Esophagus muscularis mucosa (tissue), 4 donors: ENCODE results near the gene C4orf50. TPM values are rescaled to one million over a fixed set of nuclear protein-coding genes. Genes with fewer than 3 reads are reported as not detected.

ENCODE experiments used
- DNase-seq: peaks from one replicate; pipeline ENCODE4 v3.0.0-alpha.2; 2017; ENCODE audit errors: extremely low spot score
- H3K27ac ChIP-seq, 4 donors: fragments of 200-600 bp; sonication (generic); replicated peaks in 1 of 4; 1 replicate in 3 of 4; 2 replicates in 1 of 4; pipeline ENCODE4 v1.5.1; 2016 to 2019; ENCODE audit warnings: mild to moderate bottlenecking in 1 of 4
- H3K27me3 ChIP-seq, 4 donors: fragments of 200-600 bp; sonication (generic); one replicate each; pipeline versions ENCODE4 v1.5.1 to v1.6.0; 2016 to 2019
- H3K36me3 ChIP-seq, 4 donors: fragments of 200-600 bp; sonication (generic); one replicate each; pipeline ENCODE4 v1.5.1; 2016 to 2019
- H3K4me1 ChIP-seq, 4 donors: fragments of 200-600 bp; sonication (generic); one replicate each; pipeline ENCODE4 v1.5.1; 2016 to 2019
- H3K4me3 ChIP-seq, 4 donors: fragments of 200-600 bp; sonication (generic); 1 replicate in 2 of 4; 2 replicates in 2 of 4; pipeline ENCODE4 v1.5.1; 2016 to 2019; ENCODE audit warnings: mild to moderate bottlenecking in 4 of 4, moderate library complexity in 1 of 4
- H3K9me3 ChIP-seq, 4 donors: fragments of 200-600 bp; sonication (generic); 1 replicate in 3 of 4; 2 replicates in 1 of 4; pipeline ENCODE4 v1.5.1; 2016 to 2019
- EP300 ChIP-seq: sonication (generic); formaldehyde crosslinking; IDR thresholded peaks from one replicate; pipeline ENCODE4 v1.6.1; 2017; ENCODE audit warnings: antibody characterized with exemption
- POLR2A ChIP-seq: fragments of 450-650 bp; IDR thresholded peaks from one replicate; pipeline ENCODE4 v1.6.1; 2017; ENCODE audit warnings: antibody characterized with exemption, moderate library complexity, mild to moderate bottlenecking, low read depth
- POLR2AphosphoS5 ChIP-seq, 2 donors: sonication (generic); formaldehyde crosslinking; IDR thresholded peaks; one replicate each; pipeline ENCODE4 v1.6.1; 2017; ENCODE audit warnings: antibody characterized with exemption in 2 of 2
- whole genome bisulfite sequencing: methylation state at CpG from one replicate; pipeline ENCODE4 v1.1.5; 2018; 5-methylcytosine and 5-hydroxymethylcytosine counted together
- intact Hi-C: fragments of 100-400 bp; cut with DNase I; formaldehyde crosslinking; loops from one replicate; pipeline ENCODE4 v1.15.1; 2023
- total RNA-seq, 4 donors: library from RNA; depleted of rRNA; stranded (reverse); fragments of >200 nt; gene quantifications; one replicate each; pipeline versions ENCODE4 v1.1.0 to v1.2.1, GENCODE V29; 2016
- TF ChIP-seq, protein P1 (sequence below), 3 experiments: fragments of 200-600 bp in 2 of 3; fragments of 450-650 bp in 1 of 3; sonication (generic) in 2 of 3; IDR thresholded peaks; one replicate each; pipeline ENCODE4 v1.5.1; 2017 to 2019; ENCODE audit warnings: antibody characterized with exemption in 3 of 3, mild to moderate bottlenecking in 2 of 3, moderate library complexity in 1 of 3

The C4orf50 gene
- total RNA-seq, 4 donors from 2014 or later = 0.11 to 0.42 (median 0.26) TPM

DNA sequence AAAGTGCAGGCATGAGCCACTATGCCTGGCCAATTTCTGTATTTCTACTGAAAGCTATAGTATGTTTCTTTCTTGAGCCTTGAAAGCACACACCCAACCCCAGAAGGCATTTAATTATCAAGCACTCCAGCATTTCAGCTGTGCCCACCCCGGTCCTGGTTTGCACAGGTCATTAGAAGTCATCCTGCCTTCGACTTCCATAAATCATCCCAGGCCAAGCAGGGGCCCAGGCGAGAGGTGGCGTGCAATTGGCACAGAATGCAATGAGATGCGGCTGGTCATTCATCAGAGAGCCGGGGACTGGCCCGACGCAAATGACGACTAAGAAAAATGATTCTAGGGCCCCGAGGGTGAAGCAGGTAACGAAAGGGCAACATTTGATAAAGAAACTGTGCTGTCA lies 100.6 kb downstream of the C4orf50 start:
- H3K4me3 ChIP-seq = no peak overlapping the region
- H3K27ac ChIP-seq = no peak overlapping the region
- TF ChIP-seq POLR2AphosphoS5 (IDR thresholded peaks at IDR 0.05) (no peak), POLR2A (no peak), EP300 (no peak)
- TF ChIP-seq, protein P1, sequence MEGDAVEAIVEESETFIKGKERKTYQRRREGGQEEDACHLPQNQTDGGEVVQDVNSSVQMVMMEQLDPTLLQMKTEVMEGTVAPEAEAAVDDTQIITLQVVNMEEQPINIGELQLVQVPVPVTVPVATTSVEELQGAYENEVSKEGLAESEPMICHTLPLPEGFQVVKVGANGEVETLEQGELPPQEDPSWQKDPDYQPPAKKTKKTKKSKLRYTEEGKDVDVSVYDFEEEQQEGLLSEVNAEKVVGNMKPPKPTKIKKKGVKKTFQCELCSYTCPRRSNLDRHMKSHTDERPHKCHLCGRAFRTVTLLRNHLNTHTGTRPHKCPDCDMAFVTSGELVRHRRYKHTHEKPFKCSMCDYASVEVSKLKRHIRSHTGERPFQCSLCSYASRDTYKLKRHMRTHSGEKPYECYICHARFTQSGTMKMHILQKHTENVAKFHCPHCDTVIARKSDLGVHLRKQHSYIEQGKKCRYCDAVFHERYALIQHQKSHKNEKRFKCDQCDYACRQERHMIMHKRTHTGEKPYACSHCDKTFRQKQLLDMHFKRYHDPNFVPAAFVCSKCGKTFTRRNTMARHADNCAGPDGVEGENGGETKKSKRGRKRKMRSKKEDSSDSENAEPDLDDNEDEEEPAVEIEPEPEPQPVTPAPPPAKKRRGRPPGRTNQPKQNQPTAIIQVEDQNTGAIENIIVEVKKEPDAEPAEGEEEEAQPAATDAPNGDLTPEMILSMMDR (IDR thresholded peaks at IDR 0.05) = no peak
- H3K9me3 ChIP-seq = peaks cover 0 to 4% (median under 1%) of the 10 kb centered on the region in 4 donors
- H3K36me3 ChIP-seq = no peaks in the 10 kb centered on the region
- peaks cover 0 to 60% (median 0%) of the 10 kb centered on the region in 4 donors for H3K27me3 ChIP-seq
- 45% methylated on average over 10 of the region's 11 CpGs for WGBS
- no peak for DNase-seq
- intact Hi-C loops = no loop called here
- no peaks in the 10 kb centered on the region for H3K4me1 ChIP-seq

DNA sequence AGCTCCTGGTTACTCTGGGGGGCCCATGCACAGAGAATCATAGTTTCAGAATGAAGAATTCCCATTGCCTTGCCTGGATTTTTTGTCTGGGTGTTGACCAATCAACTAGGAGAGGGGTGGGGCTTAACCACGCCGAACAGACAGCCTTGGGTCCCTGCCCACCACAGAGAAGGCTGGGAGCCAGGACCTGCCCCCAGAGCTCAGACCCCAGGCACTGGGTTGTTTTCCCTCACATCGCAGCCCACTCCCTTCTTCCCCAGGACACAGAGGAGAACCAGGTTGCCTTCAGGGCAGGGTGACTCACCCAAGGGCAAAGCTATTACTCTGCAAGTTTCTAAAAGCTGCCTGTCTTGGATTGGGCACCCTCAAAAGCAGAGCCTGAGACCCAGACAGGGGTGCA lies 102.0 kb downstream of the C4orf50 start:
- no peak for DNase-seq
- TF ChIP-seq, protein P1 (IDR thresholded peaks at IDR 0.05) = no peak
- TF ChIP-seq POLR2A = no peak
- TF ChIP-seq EP300 = no peak
- TF ChIP-seq POLR2AphosphoS5 (IDR thresholded peaks at IDR 0.05) = no peak
- no peak overlapping the region for H3K27ac ChIP-seq
- no peaks in the 10 kb centered on the region for H3K36me3 ChIP-seq
- H3K4me3 ChIP-seq = no peak overlapping the region
- peaks cover 0 to 4% (median 2%) of the 10 kb centered on the region in 4 donors for H3K9me3 ChIP-seq
- intact Hi-C loops = no loop called here
- H3K27me3 ChIP-seq = peaks cover 0 to 49% (median 0%) of the 10 kb centered on the region in 4 donors
- WGBS = 50% methylated on average over 1 of the region's 3 CpGs
- H3K4me1 ChIP-seq = no peaks in the 10 kb centered on the region

DNA sequence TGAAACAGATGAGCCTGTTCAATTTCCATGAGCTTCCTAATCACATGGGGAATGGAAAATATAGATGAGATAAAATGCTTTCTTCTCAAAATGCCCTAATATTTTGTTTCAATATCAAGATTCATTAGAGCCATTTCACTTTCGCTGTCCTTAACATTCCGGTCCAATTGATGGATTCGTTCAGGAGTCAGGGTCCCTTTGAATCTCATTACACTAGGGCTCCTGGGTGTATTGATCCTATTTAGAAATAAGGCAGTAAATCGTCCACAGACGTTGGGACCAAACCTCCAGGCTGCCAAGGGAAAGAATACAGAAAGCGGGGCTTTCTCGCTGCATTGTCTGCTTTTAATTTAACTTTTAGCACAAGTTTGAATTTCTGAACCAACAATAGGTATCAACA lies 104.8 kb downstream of the C4orf50 start:
- H3K36me3 ChIP-seq = no peaks in the 10 kb centered on the region
- H3K4me3 ChIP-seq = no peak overlapping the region
- H3K27ac ChIP-seq = no peak overlapping the region
- H3K27me3 ChIP-seq = peaks cover 0 to 27% (median 0%) of the 10 kb centered on the region in 4 donors
- no peaks in the 10 kb centered on the region for H3K4me1 ChIP-seq
- DNase-seq = no peak
- peaks cover 0 to 14% (median 9%) of the 10 kb centered on the region in 4 donors for H3K9me3 ChIP-seq
- intact Hi-C loops = no loop called here
- 86% methylated on average over 7 of the region's 7 CpGs for WGBS
- TF ChIP-seq, protein P1 (IDR thresholded peaks at IDR 0.05) = no peak
- no peak for TF ChIP-seq POLR2A
- no peak for TF ChIP-seq POLR2AphosphoS5 (IDR thresholded peaks at IDR 0.05)
- TF ChIP-seq EP300 = no peak

DNA sequence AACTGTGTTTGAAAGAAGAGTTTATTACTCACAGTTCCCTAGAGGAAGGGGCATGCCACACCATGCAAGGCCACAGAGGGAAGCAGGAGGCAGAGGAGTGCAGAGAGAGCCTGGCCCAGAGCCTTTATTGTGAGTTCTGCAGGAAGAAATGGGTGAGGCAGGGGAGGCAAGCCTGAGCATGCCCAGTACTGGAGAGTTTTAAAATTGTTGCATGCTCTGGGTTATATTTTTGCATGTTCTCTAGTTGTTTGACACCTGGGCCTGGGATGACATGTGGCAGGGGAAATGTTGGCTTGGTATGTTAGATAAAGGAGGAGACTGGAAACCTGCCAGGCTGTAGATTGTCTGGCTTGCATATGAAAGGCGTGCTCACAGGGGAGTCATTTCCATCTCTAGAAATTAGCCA lies 105.6 kb downstream of the C4orf50 start:
- Histone ChIP-seq H3K27me3 (peaks cover 0 to 24% (median 0%) of the 10 kb centered on the region in 4 donors), H3K4me1 (no peaks in the 10 kb centered on the region), H3K36me3 (no peaks in the 10 kb centered on the region), H3K9me3 (peaks cover 0 to 22% (median 15%) of the 10 kb centered on the region in 4 donors), H3K4me3 (no peak overlapping the region), H3K27ac (no peak overlapping the region)
- TF ChIP-seq, protein P1 (IDR thresholded peaks at IDR 0.05) = no peak
- no peak for TF ChIP-seq EP300
- no peak for TF ChIP-seq POLR2A
- TF ChIP-seq POLR2AphosphoS5 (IDR thresholded peaks at IDR 0.05) = no peak
- DNase-seq = no peak
- 50% methylated on average over 1 of the region's 1 CpG for WGBS
- intact Hi-C loops = no loop called here

DNA sequence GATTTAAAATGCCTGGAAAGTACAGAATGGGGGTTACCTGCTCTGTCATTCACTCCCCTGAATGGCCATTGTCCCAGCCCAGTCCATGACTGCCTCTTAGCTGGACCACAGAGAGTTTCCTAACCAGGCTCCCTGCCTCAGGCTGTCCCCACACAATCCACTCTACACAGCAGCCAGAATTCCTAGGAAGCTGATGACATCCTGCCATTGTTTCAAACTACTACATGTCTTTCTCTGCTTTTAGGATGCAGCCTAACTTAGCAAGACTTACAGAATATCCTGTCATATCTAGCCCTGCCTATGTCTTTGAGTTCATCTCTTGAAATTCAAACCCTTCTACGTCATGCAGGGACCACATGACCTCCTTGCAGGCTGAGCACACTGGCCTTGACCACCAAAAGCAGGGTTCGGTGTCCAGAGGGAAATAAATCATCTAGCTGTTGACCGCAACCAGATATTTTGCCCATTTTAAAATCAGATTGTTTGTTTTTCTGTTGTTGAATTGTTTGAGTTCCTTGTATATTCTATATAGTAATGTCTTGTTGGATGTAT lies 109.3 kb downstream of the C4orf50 start:
- peaks cover 0 to 24% (median 18%) of the 10 kb centered on the region in 4 donors for H3K9me3 ChIP-seq
- no peaks in the 10 kb centered on the region for H3K4me1 ChIP-seq
- H3K4me3 ChIP-seq = no peak overlapping the region
- intact Hi-C loops = no loop called here
- WGBS = 58% methylated on average over 3 of the region's 3 CpGs
- no peak for DNase-seq
- TF ChIP-seq POLR2A = no peak
- no peak for TF ChIP-seq POLR2AphosphoS5 (IDR thresholded peaks at IDR 0.05)
- H3K36me3 ChIP-seq = no peaks in the 10 kb centered on the region
- H3K27me3 ChIP-seq = peaks cover 0 to 36% (median 1%) of the 10 kb centered on the region in 4 donors
- no peak overlapping the region for H3K27ac ChIP-seq
